ENCODE data around the gene ADARB2.
"Not testable (repeated sequence)": the region's sequence is repeated elsewhere in the genome, so short reads cannot be mapped to it uniquely, and the experiment has no call there.

The ADARB2 gene

DNA sequence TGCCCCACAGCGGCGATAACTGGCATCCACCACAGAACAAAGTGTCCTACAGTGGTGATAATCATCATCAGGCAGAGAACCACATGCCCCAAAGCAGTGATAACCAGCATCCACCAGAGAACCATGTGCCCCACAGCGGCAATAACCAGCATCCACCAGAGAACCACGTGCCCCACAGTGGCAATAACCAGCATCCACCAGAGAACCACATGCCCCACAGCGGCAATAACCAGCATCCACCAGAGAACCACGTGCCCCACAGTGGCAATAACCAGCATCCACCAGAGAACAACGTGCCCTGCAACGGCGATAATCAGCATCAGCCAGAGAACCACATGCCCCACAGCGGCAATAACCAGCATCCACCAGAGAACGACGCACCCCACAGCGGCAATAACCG is 396.3 kb downstream of the ADARB2 start:
- H3K4me3 ChIP-seq (ENCODE audit: low read length in 2 of 2); H3K14ac ChIP-seq (ENCODE audit: low read length); H2BK12ac ChIP-seq (ENCODE audit: low read length); H2AFZ ChIP-seq (ENCODE audit: low read length); H2BK120ac ChIP-seq (ENCODE audit: low read depth, low read length); H3K36me3 ChIP-seq (replicated peaks in 1 of 2; ENCODE audit: control insufficient read depth in 2 of 2, insufficient read depth in 2 of 2, low read length in 2 of 2); H3K27ac ChIP-seq (replicated peaks; ENCODE audit: low read length); H3K23ac ChIP-seq (ENCODE audit: low read depth, low read length, poor library complexity); H3K18ac ChIP-seq (ENCODE audit: low read length); H3K4me2 ChIP-seq (ENCODE audit: insufficient read depth, low read length, poor library complexity, severe bottlenecking); H2BK15ac ChIP-seq (ENCODE audit: low read length); H3K9me3 ChIP-seq (replicated peaks in 1 of 2; ENCODE audit: control insufficient read depth in 2 of 2, insufficient read depth in 1 of 2, low read depth in 1 of 2, low read length in 2 of 2); H2AK5ac ChIP-seq (ENCODE audit: low read depth, low read length); H3K9ac ChIP-seq (ENCODE audit: low read depth, low read length, poor library complexity); H2BK5ac ChIP-seq (ENCODE audit: low read length); H4K8ac ChIP-seq (ENCODE audit: low read depth, low read length); DNase-seq (ENCODE audit: low spot score); H3K4ac ChIP-seq (ENCODE audit: low read length); H3K79me1 ChIP-seq (ENCODE audit: low read depth, low read length); H4K91ac ChIP-seq (ENCODE audit: low read depth, low read length, poor library complexity); H3K27me3 ChIP-seq (ENCODE audit: control insufficient read depth in 3 of 3, insufficient read depth in 3 of 3, low read depth in 1 of 3, low read length in 3 of 3); H3K4me1 ChIP-seq (ENCODE audit: control insufficient read depth in 2 of 2, insufficient read depth in 1 of 2, low read depth in 1 of 2, low read length in 2 of 2): not testable (repeated sequence)
- WGBS, 2 donors (ENCODE audit: extremely low coverage in 2 of 2, insufficient read length in 2 of 2, insufficient replicate concordance in 1 of 2): no CpG with 5 or more reads among the region's 14 CpGs

DNA sequence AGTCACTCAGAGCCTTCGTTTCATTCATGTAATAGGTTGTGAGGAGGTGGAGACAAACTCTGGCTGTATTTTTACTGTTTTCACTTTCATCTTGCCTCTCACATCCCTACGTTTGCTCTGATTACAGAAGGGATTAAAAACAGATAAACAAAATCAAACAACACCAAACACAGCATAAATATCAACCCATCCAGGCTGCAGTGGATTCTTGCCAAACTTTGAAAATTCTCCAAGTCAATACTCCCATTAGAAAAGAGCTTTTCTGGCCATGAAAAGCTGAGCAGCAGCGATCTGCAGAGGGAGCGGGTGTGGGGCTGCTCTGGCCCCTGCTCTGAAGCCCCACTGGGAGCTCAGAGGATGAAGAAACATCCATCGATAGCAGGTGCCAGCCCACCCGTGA is 397.9 kb downstream of the ADARB2 start:
- Histone ChIP-seq H3K4me2 (ENCODE audit: insufficient read depth, low read length, poor library complexity, severe bottlenecking) (no peak overlapping the region), H2AFZ (ENCODE audit: low read length) (no peak overlapping the region), H3K9ac (ENCODE audit: low read depth, low read length, poor library complexity) (no peak overlapping the region), H2BK12ac (ENCODE audit: low read length) (no peak overlapping the region), H3K79me1 (ENCODE audit: low read depth, low read length) (no peaks in the 10 kb centered on the region), H3K36me3 (replicated peaks in 1 of 2; ENCODE audit: control insufficient read depth in 2 of 2, insufficient read depth in 2 of 2, low read length in 2 of 2) (no peaks in the 10 kb centered on the region), H3K9me3 (replicated peaks in 1 of 2; ENCODE audit: control insufficient read depth in 2 of 2, insufficient read depth in 1 of 2, low read depth in 1 of 2, low read length in 2 of 2) (no peaks in the 10 kb centered on the region), H2BK15ac (ENCODE audit: low read length) (no peak overlapping the region), H4K91ac (ENCODE audit: low read depth, low read length, poor library complexity) (no peak overlapping the region), H4K8ac (ENCODE audit: low read depth, low read length) (no peak overlapping the region), H3K14ac (ENCODE audit: low read length) (no peak overlapping the region), H3K4me1 (ENCODE audit: control insufficient read depth in 2 of 2, insufficient read depth in 1 of 2, low read depth in 1 of 2, low read length in 2 of 2) (peaks cover 0 to 5% of the 10 kb centered on the region in 2 donors), H3K18ac (ENCODE audit: low read length) (no peak overlapping the region), H2BK120ac (ENCODE audit: low read depth, low read length) (no peak overlapping the region), H2AK5ac (ENCODE audit: low read depth, low read length) (no peak overlapping the region), H2BK5ac (ENCODE audit: low read length) (no peak overlapping the region), H3K27me3 (ENCODE audit: control insufficient read depth in 3 of 3, insufficient read depth in 3 of 3, low read depth in 1 of 3, low read length in 3 of 3) (no peaks in the 10 kb centered on the region), H3K27ac (replicated peaks; ENCODE audit: low read length) (no peak overlapping the region), H3K23ac (ENCODE audit: low read depth, low read length, poor library complexity) (no peak overlapping the region), H3K4me3 (ENCODE audit: low read length in 2 of 2) (no peak overlapping the region), H3K4ac (ENCODE audit: low read length) (no peak overlapping the region)
- no CpG with 5 or more reads among the region's 6 CpGs for WGBS, 2 donors (ENCODE audit: extremely low coverage in 2 of 2, insufficient read length in 2 of 2, insufficient replicate concordance in 1 of 2)
- DNase-seq (ENCODE audit: low spot score): no peak

DNA sequence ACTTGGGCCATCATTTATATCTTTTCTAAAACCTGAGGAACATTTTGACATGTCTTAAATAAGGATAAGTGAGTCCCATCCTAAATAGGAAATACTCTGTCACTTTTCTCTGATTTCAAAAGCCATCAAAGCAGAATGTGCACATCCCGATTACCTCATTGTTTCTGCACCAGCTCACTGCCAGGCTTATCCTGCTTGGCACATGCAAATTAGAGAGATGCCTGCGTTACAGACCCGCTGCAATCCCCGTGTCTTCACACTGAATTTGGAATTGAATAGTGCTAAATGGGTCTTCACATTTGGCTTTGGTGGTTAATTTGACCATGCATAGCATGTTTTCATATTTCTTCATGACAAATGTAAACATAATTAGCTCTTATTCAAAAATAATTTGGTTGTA is 401.7 kb downstream of the ADARB2 start:
- no peak overlapping the region for H3K9ac ChIP-seq (ENCODE audit: low read depth, low read length, poor library complexity)
- H2BK15ac ChIP-seq (ENCODE audit: low read length): no peak overlapping the region
- H3K23ac ChIP-seq (ENCODE audit: low read depth, low read length, poor library complexity): no peak overlapping the region
- no peak overlapping the region for H2AFZ ChIP-seq (ENCODE audit: low read length)
- no peak overlapping the region for H3K27ac ChIP-seq (replicated peaks; ENCODE audit: low read length)
- no peak overlapping the region for H3K4ac ChIP-seq (ENCODE audit: low read length)
- no CpG with 5 or more reads among the region's 4 CpGs for WGBS, 2 donors (ENCODE audit: extremely low coverage in 2 of 2, insufficient read length in 2 of 2, insufficient replicate concordance in 1 of 2)
- H3K27me3 ChIP-seq (ENCODE audit: control insufficient read depth in 3 of 3, insufficient read depth in 3 of 3, low read depth in 1 of 3, low read length in 3 of 3): no peaks in the 10 kb centered on the region
- no peaks in the 10 kb centered on the region for H3K9me3 ChIP-seq (replicated peaks in 1 of 2; ENCODE audit: control insufficient read depth in 2 of 2, insufficient read depth in 1 of 2, low read depth in 1 of 2, low read length in 2 of 2)
- peaks cover 0 to 5% of the 10 kb centered on the region in 2 donors for H3K4me1 ChIP-seq (ENCODE audit: control insufficient read depth in 2 of 2, insufficient read depth in 1 of 2, low read depth in 1 of 2, low read length in 2 of 2)
- no peak overlapping the region for H2BK12ac ChIP-seq (ENCODE audit: low read length)
- no peak overlapping the region for H2AK5ac ChIP-seq (ENCODE audit: low read depth, low read length)
- H2BK120ac ChIP-seq (ENCODE audit: low read depth, low read length): no peak overlapping the region
- no peak overlapping the region for H2BK5ac ChIP-seq (ENCODE audit: low read length)
- no peak overlapping the region for H3K14ac ChIP-seq (ENCODE audit: low read length)
- DNase-seq (ENCODE audit: low spot score): no peak
- no peaks in the 10 kb centered on the region for H3K79me1 ChIP-seq (ENCODE audit: low read depth, low read length)
- no peak overlapping the region for H4K8ac ChIP-seq (ENCODE audit: low read depth, low read length)
- H3K36me3 ChIP-seq (replicated peaks in 1 of 2; ENCODE audit: control insufficient read depth in 2 of 2, insufficient read depth in 2 of 2, low read length in 2 of 2): no peaks in the 10 kb centered on the region
- no peak overlapping the region for H3K18ac ChIP-seq (ENCODE audit: low read length)
- H3K4me2 ChIP-seq (ENCODE audit: insufficient read depth, low read length, poor library complexity, severe bottlenecking): no peak overlapping the region
- H4K91ac ChIP-seq (ENCODE audit: low read depth, low read length, poor library complexity): no peak overlapping the region
- no peak overlapping the region for H3K4me3 ChIP-seq (ENCODE audit: low read length in 2 of 2)

DNA sequence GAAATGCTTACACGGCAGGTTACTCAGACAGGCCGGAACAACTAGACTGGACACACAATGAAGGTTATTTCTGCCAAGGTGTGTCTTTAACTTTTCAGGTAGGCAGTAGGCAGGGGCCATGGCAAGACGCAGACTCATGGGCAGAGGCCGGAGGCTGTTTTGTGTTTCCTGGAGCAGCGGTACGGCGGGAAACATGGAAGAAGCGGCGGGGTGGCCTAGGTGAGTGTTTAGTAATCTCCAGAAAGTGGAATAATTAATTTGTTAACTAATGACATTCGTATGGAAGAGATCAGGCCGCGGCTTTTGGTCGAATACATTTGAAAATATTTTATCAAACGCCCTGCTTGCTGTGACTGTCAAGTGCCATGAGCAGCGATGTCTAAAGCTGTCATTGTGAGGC is 403.3 kb downstream of the ADARB2 start:
- H3K4me3 ChIP-seq (ENCODE audit: low read length in 2 of 2): no peak overlapping the region

More for the DNA sequence above, 403.3 kb downstream of the ADARB2 start:
- no peaks in the 10 kb centered on the region for H3K9me3 ChIP-seq (replicated peaks in 1 of 2; ENCODE audit: control insufficient read depth in 2 of 2, insufficient read depth in 1 of 2, low read depth in 1 of 2, low read length in 2 of 2)
- no peak overlapping the region for H3K14ac ChIP-seq (ENCODE audit: low read length)
- no peaks in the 10 kb centered on the region for H3K36me3 ChIP-seq (replicated peaks in 1 of 2; ENCODE audit: control insufficient read depth in 2 of 2, insufficient read depth in 2 of 2, low read length in 2 of 2)
- H2BK12ac ChIP-seq (ENCODE audit: low read length): no peak overlapping the region
- DNase-seq (ENCODE audit: low spot score): no peak
- no peak overlapping the region for H2AFZ ChIP-seq (ENCODE audit: low read length)
- H3K4ac ChIP-seq (ENCODE audit: low read length): no peak overlapping the region
- no peak overlapping the region for H2BK5ac ChIP-seq (ENCODE audit: low read length)
- no peak overlapping the region for H4K8ac ChIP-seq (ENCODE audit: low read depth, low read length)
- H3K27me3 ChIP-seq (ENCODE audit: control insufficient read depth in 3 of 3, insufficient read depth in 3 of 3, low read depth in 1 of 3, low read length in 3 of 3): no peaks in the 10 kb centered on the region
- peaks cover 0 to 3% of the 10 kb centered on the region in 2 donors for H3K4me1 ChIP-seq (ENCODE audit: control insufficient read depth in 2 of 2, insufficient read depth in 1 of 2, low read depth in 1 of 2, low read length in 2 of 2)
- H3K27ac ChIP-seq (replicated peaks; ENCODE audit: low read length): no peak overlapping the region
- H3K18ac ChIP-seq (ENCODE audit: low read length): no peak overlapping the region
- no peak overlapping the region for H4K91ac ChIP-seq (ENCODE audit: low read depth, low read length, poor library complexity)
- no peak overlapping the region for H3K4me2 ChIP-seq (ENCODE audit: insufficient read depth, low read length, poor library complexity, severe bottlenecking)
- no peaks in the 10 kb centered on the region for H3K79me1 ChIP-seq (ENCODE audit: low read depth, low read length)
- no peak overlapping the region for H3K9ac ChIP-seq (ENCODE audit: low read depth, low read length, poor library complexity)
- no peak overlapping the region for H2AK5ac ChIP-seq (ENCODE audit: low read depth, low read length)
- no CpG with 5 or more reads among the region's 15 CpGs for WGBS, 2 donors (ENCODE audit: extremely low coverage in 2 of 2, insufficient read length in 2 of 2, insufficient replicate concordance in 1 of 2)
- no peak overlapping the region for H3K23ac ChIP-seq (ENCODE audit: low read depth, low read length, poor library complexity)
- H2BK15ac ChIP-seq (ENCODE audit: low read length): no peak overlapping the region
- H2BK120ac ChIP-seq (ENCODE audit: low read depth, low read length): no peak overlapping the region
